GM23338 (cell line): ENCODE results near the gene BRD7. TPM values are rescaled to one million over a fixed set of nuclear protein-coding genes. Genes with fewer than 3 reads are reported as not detected.

ENCODE experiments used
- ATAC-seq: fragments of 200-7000 bp; cut with Tn5 transposase; 3 replicates; pipeline ENCODE4 v1.9.1; 2020
- DNase-seq: peaks from one replicate; pipeline ENCODE4 v3.0.0-alpha.2; 2015; ENCODE audit warnings: low spot score
- H2AFZ ChIP-seq: fragments of 200-600 bp; sonication (generic); 2 replicates; pipeline ENCODE4 v1.8.0; 2016; ENCODE audit warnings: antibody characterized with exemption, mild to moderate bottlenecking, moderate library complexity
- H3F3A ChIP-seq: fragments of 200-600 bp; sonication (generic); replicated peaks from 2 replicates; pipeline ENCODE4 v1.8.0; 2017; ENCODE audit warnings: antibody characterized with exemption, mixed run types, low read depth
- H3K27ac ChIP-seq: fragments of 200-600 bp; sonication (generic); 2 replicates; pipeline ENCODE4 v1.6.1; 2016; ENCODE audit warnings: low read depth
- H3K27me3 ChIP-seq: fragments of 200-600 bp; sonication (generic); 2 replicates; pipeline ENCODE4 v1.8.0; 2016; ENCODE audit warnings: mild to moderate bottlenecking, mixed run types, moderate library complexity; ENCODE audit not compliant: insufficient read depth
- H3K36me3 ChIP-seq: fragments of 200-600 bp; sonication (generic); 2 replicates; pipeline ENCODE4 v1.8.0; 2016; ENCODE audit warnings: mild to moderate bottlenecking; ENCODE audit not compliant: insufficient read depth
- H3K4me1 ChIP-seq: fragments of 200-600 bp; sonication (generic); 2 replicates; pipeline ENCODE4 v1.8.0; 2016; ENCODE audit warnings: mild to moderate bottlenecking, moderate library complexity; ENCODE audit not compliant: insufficient read depth
- H3K4me2 ChIP-seq: fragments of 200-600 bp; sonication (generic); 2 replicates; pipeline ENCODE4 v1.7.1; 2017; ENCODE audit warnings: mixed run types
- H3K4me3 ChIP-seq: fragments of 200-600 bp; sonication (generic); 2 replicates; pipeline ENCODE4 v1.6.1; 2016; ENCODE audit warnings: mixed run types
- H3K79me2 ChIP-seq: fragments of 200-600 bp; sonication (generic); replicated peaks from 2 replicates; pipeline ENCODE4 v1.8.0; 2017; ENCODE audit warnings: mild to moderate bottlenecking; ENCODE audit not compliant: insufficient read depth
- H3K9me2 ChIP-seq: fragments of 200-600 bp; sonication (generic); 2 replicates; pipeline ENCODE4 v1.8.0; 2017; ENCODE audit not compliant: insufficient read depth
- H4K20me1 ChIP-seq: fragments of 200-600 bp; sonication (generic); replicated peaks from 2 replicates; pipeline ENCODE4 v1.8.0; 2017; ENCODE audit warnings: mild to moderate bottlenecking; ENCODE audit not compliant: insufficient read depth
- H3K27ac Mint-ChIP-seq: 2 replicates; pipeline ENCODE4 v1.8.0; 2020; ENCODE audit warnings: inconsistent platforms, mild to moderate bottlenecking, moderate library complexity, mixed read lengths
- H3K27me3 Mint-ChIP-seq: 3 replicates; pipeline ENCODE4 v1.8.0; 2022; ENCODE audit warnings: low read depth, mild to moderate bottlenecking, moderate library complexity, mixed read lengths, inconsistent platforms; ENCODE audit not compliant: insufficient read depth, poor library complexity
- H3K36me3 Mint-ChIP-seq: 3 replicates; pipeline ENCODE4 v1.8.0; 2021; ENCODE audit warnings: low read depth, mild to moderate bottlenecking, inconsistent platforms, moderate library complexity, mixed read lengths
- H3K4me1 Mint-ChIP-seq: 3 replicates; pipeline ENCODE4 v1.8.0; 2020; ENCODE audit warnings: mild to moderate bottlenecking, inconsistent platforms, mixed read lengths
- H3K4me3 Mint-ChIP-seq: 3 replicates; pipeline ENCODE4 v1.8.0; 2021; ENCODE audit warnings: moderate library complexity, mild to moderate bottlenecking, inconsistent platforms, mixed read lengths
- H3K9me3 Mint-ChIP-seq: 3 replicates; pipeline ENCODE4 v1.8.0; 2020; ENCODE audit warnings: moderate library complexity, mild to moderate bottlenecking, inconsistent platforms, mixed read lengths
- CREB1 ChIP-seq: fragments of 250-450 bp; sonication (Bioruptor Pico); IDR thresholded peaks from 2 replicates; pipeline ENCODE4 v1.5.0; 2020; ENCODE audit warnings: low read depth, mild to moderate bottlenecking, moderate library complexity
- EZH2 ChIP-seq: fragments of 200-600 bp; sonication (generic); IDR thresholded peaks from one replicate; pipeline ENCODE4 v1.8.0; 2017; ENCODE audit warnings: antibody characterized with exemption, mild to moderate bottlenecking, low read depth; ENCODE audit not compliant: unreplicated experiment
- EZH2phosphoT487 ChIP-seq: fragments of 200-600 bp; sonication (generic); IDR thresholded peaks from one replicate; pipeline ENCODE4 v1.8.1; 2018; ENCODE audit warnings: antibody characterized with exemption; ENCODE audit not compliant: unreplicated experiment
- JUNB ChIP-seq: IDR thresholded peaks from one replicate; pipeline ENCODE4 v1.6.1; 2016; ENCODE audit warnings: antibody characterized with exemption; ENCODE audit not compliant: unreplicated experiment
- NANOG ChIP-seq: IDR thresholded peaks from 2 replicates; pipeline ENCODE4 v1.6.1; 2016; ENCODE audit warnings: antibody characterized with exemption, borderline replicate concordance
- POLR2AphosphoS5 ChIP-seq: IDR thresholded peaks from 2 replicates; pipeline ENCODE4 v1.6.1; 2016; ENCODE audit warnings: antibody characterized with exemption, low read depth
- STAT1 ChIP-seq: IDR thresholded peaks from one replicate; pipeline ENCODE4 v1.6.1; 2016; ENCODE audit warnings: antibody characterized with exemption; ENCODE audit not compliant: unreplicated experiment
- ZNF114 ChIP-seq: fragments of 250-450 bp; sonication (Bioruptor Pico); IDR thresholded peaks from 2 replicates; pipeline ENCODE4 v1.5.0; 2020; ENCODE audit warnings: mild to moderate bottlenecking, moderate library complexity
- ZNF331 ChIP-seq: fragments of 250-450 bp; sonication (Bioruptor Pico); IDR thresholded peaks from 2 replicates; pipeline ENCODE4 v1.5.0; 2020; ENCODE audit warnings: low read depth, mild to moderate bottlenecking, moderate library complexity
- polyA plus RNA-seq: library from polyadenylated mRNA; unstranded; fragments of >200 nt; fragmentation: Nextera tagmentation; extraction: Ambion mirVana; gene quantifications from 2 replicates; pipeline ENCODE4 v1.2.1, GENCODE V29; 2016
- total RNA-seq: library from RNA; depleted of rRNA; stranded (reverse); fragments of >200 nt; shearing (Covaris generic); gene quantifications from 2 replicates; pipeline ENCODE4 v1.2.3, GENCODE V29; 2014
- TF ChIP-seq, protein P1 (sequence below), 2 experiments: fragments of 200-600 bp in 1 of 2; sonication (generic) in 1 of 2; conservative IDR thresholded peaks; 2 replicates each; pipeline versions ENCODE4 v1.5.1 to v1.6.1; 2016 to 2017; ENCODE audit warnings: antibody characterized with exemption in 2 of 2, low read depth in 2 of 2, mild to moderate bottlenecking in 2 of 2, moderate library complexity in 1 of 2
- TF ChIP-seq, protein P2 (sequence below): fragments of 250-450 bp; sonication (Bioruptor Pico); IDR thresholded peaks from 2 replicates; pipeline ENCODE4 v1.5.0; 2020; ENCODE audit warnings: mild to moderate bottlenecking, moderate library complexity
- TF ChIP-seq, protein P3 (sequence below): IDR thresholded peaks from 2 replicates; pipeline ENCODE4 v1.6.1; 2016; ENCODE audit warnings: antibody characterized with exemption
- TF ChIP-seq, protein P4 (sequence below): IDR thresholded peaks from one replicate; pipeline ENCODE4 v1.6.1; 2018; ENCODE audit warnings: antibody characterized with exemption; ENCODE audit not compliant: unreplicated experiment

Gene BRD7
- total and polyA plus RNA-seq, 2 experiments from 2014 or later: 93.0 to 149 TPM

DNA sequence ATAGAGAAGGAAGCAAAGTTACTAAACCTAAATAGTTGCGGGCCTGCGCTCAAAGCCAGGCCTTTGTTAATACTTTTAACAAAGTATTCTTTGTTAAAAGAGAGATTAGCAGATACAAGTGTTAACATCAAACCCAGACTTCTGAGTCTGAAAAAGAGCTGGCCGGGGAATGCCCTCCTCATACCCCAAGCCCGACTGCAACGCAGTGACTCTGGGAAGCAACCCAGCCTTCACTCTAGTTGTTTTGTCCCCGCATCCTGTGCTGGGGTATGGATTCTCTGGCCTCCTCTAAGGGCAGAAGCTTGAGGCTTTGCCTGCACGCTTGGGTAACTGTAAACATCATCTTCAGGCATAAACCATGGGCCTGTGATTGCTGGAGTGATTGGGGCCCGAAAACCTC is 54.1 kb downstream of the BRD7 start:
- Histone ChIP-seq H3K79me2 (no peaks in the 10 kb centered on the region), H3K9me2 (no peaks in the 10 kb centered on the region), H4K20me1 (0 out of 2 replicates have a peak, but pooled peaks cover 4% of the 10 kb centered on the region), H3K27ac (no peak overlapping the region), H3K4me3 (no peak overlapping the region), H3K4me1 (no peaks in the 10 kb centered on the region), H3F3A (no peaks in the 10 kb centered on the region), H3K36me3 (peaks cover 28% of the 10 kb centered on the region), H3K4me2 (no peak overlapping the region), H2AFZ (no peak overlapping the region), H3K27me3 (no peaks in the 10 kb centered on the region)
- Mint-ChIP-seq H3K4me1 (no peaks in the 10 kb centered on the region), H3K27ac (no peak overlapping the region), H3K36me3 (peaks cover 34% of the 10 kb centered on the region), H3K4me3 (no peak overlapping the region), H3K27me3 (peaks cover 14% of the 10 kb centered on the region), H3K9me3 (no peaks in the 10 kb centered on the region)
- no peak for DNase-seq
- ATAC-seq: no peak
- TF ChIP-seq EZH2 (no peak), CREB1 (CRISPR knock-in tag) (no peak), STAT1 (no peak), EZH2phosphoT487 (no peak), NANOG (no peak), ZNF331 (CRISPR knock-in tag) (no peak), POLR2AphosphoS5 (no peak), ZNF114 (CRISPR knock-in tag) (no peak), JUNB (no peak)
- TF ChIP-seq, protein P1, sequence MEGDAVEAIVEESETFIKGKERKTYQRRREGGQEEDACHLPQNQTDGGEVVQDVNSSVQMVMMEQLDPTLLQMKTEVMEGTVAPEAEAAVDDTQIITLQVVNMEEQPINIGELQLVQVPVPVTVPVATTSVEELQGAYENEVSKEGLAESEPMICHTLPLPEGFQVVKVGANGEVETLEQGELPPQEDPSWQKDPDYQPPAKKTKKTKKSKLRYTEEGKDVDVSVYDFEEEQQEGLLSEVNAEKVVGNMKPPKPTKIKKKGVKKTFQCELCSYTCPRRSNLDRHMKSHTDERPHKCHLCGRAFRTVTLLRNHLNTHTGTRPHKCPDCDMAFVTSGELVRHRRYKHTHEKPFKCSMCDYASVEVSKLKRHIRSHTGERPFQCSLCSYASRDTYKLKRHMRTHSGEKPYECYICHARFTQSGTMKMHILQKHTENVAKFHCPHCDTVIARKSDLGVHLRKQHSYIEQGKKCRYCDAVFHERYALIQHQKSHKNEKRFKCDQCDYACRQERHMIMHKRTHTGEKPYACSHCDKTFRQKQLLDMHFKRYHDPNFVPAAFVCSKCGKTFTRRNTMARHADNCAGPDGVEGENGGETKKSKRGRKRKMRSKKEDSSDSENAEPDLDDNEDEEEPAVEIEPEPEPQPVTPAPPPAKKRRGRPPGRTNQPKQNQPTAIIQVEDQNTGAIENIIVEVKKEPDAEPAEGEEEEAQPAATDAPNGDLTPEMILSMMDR (conservative IDR thresholded peaks at IDR 0.05; ENCODE audit: low read depth in 2 of 2): no peak
- TF ChIP-seq, protein P2, sequence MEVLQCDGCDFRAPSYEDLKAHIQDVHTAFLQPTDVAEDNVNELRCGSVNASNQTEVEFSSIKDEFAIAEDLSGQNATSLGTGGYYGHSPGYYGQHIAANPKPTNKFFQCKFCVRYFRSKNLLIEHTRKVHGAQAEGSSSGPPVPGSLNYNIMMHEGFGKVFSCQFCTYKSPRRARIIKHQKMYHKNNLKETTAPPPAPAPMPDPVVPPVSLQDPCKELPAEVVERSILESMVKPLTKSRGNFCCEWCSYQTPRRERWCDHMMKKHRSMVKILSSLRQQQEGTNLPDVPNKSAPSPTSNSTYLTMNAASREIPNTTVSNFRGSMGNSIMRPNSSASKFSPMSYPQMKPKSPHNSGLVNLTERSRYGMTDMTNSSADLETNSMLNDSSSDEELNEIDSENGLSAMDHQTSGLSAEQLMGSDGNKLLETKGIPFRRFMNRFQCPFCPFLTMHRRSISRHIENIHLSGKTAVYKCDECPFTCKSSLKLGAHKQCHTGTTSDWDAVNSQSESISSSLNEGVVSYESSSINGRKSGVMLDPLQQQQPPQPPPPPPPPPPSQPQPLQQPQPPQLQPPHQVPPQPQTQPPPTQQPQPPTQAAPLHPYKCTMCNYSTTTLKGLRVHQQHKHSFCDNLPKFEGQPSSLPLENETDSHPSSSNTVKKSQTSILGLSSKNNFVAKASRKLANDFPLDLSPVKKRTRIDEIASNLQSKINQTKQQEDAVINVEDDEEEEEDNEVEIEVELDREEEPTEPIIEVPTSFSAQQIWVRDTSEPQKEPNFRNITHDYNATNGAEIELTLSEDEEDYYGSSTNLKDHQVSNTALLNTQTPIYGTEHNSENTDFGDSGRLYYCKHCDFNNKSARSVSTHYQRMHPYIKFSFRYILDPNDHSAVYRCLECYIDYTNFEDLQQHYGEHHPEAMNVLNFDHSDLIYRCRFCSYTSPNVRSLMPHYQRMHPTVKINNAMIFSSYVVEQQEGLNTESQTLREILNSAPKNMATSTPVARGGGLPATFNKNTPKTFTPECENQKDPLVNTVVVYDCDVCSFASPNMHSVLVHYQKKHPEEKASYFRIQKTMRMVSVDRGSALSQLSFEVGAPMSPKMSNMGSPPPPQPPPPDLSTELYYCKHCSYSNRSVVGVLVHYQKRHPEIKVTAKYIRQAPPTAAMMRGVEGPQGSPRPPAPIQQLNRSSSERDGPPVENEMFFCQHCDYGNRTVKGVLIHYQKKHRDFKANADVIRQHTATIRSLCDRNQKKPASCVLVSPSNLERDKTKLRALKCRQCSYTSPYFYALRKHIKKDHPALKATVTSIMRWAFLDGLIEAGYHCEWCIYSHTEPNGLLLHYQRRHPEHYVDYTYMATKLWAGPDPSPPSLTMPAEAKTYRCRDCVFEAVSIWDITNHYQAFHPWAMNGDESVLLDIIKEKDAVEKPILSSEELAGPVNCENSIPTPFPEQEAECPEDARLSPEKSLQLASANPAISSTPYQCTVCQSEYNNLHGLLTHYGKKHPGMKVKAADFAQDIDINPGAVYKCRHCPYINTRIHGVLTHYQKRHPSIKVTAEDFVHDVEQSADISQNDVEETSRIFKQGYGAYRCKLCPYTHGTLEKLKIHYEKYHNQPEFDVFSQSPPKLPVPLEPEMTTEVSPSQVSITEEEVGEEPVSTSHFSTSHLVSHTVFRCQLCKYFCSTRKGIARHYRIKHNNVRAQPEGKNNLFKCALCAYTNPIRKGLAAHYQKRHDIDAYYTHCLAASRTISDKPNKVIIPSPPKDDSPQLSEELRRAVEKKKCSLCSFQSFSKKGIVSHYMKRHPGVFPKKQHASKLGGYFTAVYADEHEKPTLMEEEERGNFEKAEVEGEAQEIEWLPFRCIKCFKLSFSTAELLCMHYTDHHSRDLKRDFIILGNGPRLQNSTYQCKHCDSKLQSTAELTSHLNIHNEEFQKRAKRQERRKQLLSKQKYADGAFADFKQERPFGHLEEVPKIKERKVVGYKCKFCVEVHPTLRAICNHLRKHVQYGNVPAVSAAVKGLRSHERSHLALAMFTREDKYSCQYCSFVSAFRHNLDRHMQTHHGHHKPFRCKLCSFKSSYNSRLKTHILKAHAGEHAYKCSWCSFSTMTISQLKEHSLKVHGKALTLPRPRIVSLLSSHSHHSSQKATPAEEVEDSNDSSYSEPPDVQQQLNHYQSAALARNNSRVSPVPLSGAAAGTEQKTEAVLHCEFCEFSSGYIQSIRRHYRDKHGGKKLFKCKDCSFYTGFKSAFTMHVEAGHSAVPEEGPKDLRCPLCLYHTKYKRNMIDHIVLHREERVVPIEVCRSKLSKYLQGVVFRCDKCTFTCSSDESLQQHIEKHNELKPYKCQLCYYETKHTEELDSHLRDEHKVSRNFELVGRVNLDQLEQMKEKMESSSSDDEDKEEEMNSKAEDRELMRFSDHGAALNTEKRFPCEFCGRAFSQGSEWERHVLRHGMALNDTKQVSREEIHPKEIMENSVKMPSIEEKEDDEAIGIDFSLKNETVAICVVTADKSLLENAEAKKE: no peak
- TF ChIP-seq, protein P3, sequence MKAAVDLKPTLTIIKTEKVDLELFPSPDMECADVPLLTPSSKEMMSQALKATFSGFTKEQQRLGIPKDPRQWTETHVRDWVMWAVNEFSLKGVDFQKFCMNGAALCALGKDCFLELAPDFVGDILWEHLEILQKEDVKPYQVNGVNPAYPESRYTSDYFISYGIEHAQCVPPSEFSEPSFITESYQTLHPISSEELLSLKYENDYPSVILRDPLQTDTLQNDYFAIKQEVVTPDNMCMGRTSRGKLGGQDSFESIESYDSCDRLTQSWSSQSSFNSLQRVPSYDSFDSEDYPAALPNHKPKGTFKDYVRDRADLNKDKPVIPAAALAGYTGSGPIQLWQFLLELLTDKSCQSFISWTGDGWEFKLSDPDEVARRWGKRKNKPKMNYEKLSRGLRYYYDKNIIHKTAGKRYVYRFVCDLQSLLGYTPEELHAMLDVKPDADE: no peak
- TF ChIP-seq, protein P4, sequence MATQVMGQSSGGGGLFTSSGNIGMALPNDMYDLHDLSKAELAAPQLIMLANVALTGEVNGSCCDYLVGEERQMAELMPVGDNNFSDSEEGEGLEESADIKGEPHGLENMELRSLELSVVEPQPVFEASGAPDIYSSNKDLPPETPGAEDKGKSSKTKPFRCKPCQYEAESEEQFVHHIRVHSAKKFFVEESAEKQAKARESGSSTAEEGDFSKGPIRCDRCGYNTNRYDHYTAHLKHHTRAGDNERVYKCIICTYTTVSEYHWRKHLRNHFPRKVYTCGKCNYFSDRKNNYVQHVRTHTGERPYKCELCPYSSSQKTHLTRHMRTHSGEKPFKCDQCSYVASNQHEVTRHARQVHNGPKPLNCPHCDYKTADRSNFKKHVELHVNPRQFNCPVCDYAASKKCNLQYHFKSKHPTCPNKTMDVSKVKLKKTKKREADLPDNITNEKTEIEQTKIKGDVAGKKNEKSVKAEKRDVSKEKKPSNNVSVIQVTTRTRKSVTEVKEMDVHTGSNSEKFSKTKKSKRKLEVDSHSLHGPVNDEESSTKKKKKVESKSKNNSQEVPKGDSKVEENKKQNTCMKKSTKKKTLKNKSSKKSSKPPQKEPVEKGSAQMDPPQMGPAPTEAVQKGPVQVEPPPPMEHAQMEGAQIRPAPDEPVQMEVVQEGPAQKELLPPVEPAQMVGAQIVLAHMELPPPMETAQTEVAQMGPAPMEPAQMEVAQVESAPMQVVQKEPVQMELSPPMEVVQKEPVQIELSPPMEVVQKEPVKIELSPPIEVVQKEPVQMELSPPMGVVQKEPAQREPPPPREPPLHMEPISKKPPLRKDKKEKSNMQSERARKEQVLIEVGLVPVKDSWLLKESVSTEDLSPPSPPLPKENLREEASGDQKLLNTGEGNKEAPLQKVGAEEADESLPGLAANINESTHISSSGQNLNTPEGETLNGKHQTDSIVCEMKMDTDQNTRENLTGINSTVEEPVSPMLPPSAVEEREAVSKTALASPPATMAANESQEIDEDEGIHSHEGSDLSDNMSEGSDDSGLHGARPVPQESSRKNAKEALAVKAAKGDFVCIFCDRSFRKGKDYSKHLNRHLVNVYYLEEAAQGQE: no peak
